Measurements from ENCODE around the gene PIEZO2.

DNA sequence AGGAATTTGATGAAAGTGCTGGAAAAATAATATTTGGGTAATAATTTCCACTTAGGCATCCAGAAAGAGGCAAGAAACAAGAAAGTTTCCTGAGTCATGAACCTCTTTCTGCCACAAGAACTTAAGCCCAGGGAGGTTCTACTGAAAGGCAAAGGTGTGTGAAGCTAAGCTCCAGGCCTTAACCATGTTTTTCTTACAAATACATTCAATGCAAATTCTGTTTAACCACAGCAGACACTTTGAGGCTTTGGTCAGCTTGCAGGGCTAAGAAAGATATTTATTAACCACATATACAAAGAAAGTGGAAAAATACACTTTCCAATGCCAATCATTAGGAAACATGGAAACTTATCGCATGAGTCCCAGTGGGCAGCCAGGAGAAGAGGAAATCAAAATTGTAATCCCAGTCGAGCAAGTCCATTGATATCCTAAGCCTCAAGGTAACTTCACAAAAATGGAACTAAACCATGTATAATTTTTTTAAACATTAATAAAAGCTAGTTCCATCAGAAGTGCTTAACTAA is 68.3 kb downstream of the PIEZO2 start:
- TF ChIP-seq IRF2 (CRISPR knock-in tag; IDR thresholded peaks at IDR 0.05; ENCODE audit: borderline replicate concordance, low read depth), result no peak
- no peak for TF ChIP-seq CTCF (IDR thresholded peaks at IDR 0.05)
- no peak for TF ChIP-seq CREB1 (CRISPR knock-in tag; IDR thresholded peaks at IDR 0.05)
- no peak for TF ChIP-seq TCF7 (CRISPR knock-in tag; IDR thresholded peaks at IDR 0.05; ENCODE audit: low read depth)
- no peak for TF ChIP-seq NR2C2 (CRISPR knock-in tag; IDR thresholded peaks at IDR 0.05)
- TF ChIP-seq, protein P1, sequence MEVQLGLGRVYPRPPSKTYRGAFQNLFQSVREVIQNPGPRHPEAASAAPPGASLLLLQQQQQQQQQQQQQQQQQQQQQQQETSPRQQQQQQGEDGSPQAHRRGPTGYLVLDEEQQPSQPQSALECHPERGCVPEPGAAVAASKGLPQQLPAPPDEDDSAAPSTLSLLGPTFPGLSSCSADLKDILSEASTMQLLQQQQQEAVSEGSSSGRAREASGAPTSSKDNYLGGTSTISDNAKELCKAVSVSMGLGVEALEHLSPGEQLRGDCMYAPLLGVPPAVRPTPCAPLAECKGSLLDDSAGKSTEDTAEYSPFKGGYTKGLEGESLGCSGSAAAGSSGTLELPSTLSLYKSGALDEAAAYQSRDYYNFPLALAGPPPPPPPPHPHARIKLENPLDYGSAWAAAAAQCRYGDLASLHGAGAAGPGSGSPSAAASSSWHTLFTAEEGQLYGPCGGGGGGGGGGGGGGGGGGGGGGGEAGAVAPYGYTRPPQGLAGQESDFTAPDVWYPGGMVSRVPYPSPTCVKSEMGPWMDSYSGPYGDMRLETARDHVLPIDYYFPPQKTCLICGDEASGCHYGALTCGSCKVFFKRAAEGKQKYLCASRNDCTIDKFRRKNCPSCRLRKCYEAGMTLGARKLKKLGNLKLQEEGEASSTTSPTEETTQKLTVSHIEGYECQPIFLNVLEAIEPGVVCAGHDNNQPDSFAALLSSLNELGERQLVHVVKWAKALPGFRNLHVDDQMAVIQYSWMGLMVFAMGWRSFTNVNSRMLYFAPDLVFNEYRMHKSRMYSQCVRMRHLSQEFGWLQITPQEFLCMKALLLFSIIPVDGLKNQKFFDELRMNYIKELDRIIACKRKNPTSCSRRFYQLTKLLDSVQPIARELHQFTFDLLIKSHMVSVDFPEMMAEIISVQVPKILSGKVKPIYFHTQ (CRISPR knock-in tag; IDR thresholded peaks at IDR 0.05), result no peak
- TF ChIP-seq EMX1 (CRISPR knock-in tag; IDR thresholded peaks at IDR 0.05), result no peak
- TF ChIP-seq JUN (CRISPR knock-in tag; IDR thresholded peaks at IDR 0.05), result no peak
- TF ChIP-seq, protein P2, sequence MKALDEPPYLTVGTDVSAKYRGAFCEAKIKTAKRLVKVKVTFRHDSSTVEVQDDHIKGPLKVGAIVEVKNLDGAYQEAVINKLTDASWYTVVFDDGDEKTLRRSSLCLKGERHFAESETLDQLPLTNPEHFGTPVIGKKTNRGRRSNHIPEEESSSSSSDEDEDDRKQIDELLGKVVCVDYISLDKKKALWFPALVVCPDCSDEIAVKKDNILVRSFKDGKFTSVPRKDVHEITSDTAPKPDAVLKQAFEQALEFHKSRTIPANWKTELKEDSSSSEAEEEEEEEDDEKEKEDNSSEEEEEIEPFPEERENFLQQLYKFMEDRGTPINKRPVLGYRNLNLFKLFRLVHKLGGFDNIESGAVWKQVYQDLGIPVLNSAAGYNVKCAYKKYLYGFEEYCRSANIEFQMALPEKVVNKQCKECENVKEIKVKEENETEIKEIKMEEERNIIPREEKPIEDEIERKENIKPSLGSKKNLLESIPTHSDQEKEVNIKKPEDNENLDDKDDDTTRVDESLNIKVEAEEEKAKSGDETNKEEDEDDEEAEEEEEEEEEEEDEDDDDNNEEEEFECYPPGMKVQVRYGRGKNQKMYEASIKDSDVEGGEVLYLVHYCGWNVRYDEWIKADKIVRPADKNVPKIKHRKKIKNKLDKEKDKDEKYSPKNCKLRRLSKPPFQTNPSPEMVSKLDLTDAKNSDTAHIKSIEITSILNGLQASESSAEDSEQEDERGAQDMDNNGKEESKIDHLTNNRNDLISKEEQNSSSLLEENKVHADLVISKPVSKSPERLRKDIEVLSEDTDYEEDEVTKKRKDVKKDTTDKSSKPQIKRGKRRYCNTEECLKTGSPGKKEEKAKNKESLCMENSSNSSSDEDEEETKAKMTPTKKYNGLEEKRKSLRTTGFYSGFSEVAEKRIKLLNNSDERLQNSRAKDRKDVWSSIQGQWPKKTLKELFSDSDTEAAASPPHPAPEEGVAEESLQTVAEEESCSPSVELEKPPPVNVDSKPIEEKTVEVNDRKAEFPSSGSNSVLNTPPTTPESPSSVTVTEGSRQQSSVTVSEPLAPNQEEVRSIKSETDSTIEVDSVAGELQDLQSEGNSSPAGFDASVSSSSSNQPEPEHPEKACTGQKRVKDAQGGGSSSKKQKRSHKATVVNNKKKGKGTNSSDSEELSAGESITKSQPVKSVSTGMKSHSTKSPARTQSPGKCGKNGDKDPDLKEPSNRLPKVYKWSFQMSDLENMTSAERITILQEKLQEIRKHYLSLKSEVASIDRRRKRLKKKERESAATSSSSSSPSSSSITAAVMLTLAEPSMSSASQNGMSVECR (CRISPR knock-in tag; IDR thresholded peaks at IDR 0.05; ENCODE audit: borderline replicate concordance), result no peak
- no peak for TF ChIP-seq NFE2L1 (CRISPR knock-in tag; IDR thresholded peaks at IDR 0.05)
- TF ChIP-seq ATF3 (CRISPR knock-in tag; conservative IDR thresholded peaks at IDR 0.05), result no peak
- TF ChIP-seq NR1H2 (CRISPR knock-in tag; IDR thresholded peaks at IDR 0.05), result no peak
- TF ChIP-seq NFATC4 (CRISPR knock-in tag; IDR thresholded peaks at IDR 0.05), result no peak
